Neuronal stem cell (in vitro differentiated cells): ENCODE measurements around the gene TLR9.
A peak's percentile ranks its signal among the peaks of the same experiment; 100 is the strongest.

Experiments used
- DNase-seq: peaks from one replicate; pipeline ENCODE4 v3.0.0-alpha.2; 2013; ENCODE audit warnings: low spot score
- H2AFZ ChIP-seq: one replicate; pipeline ENCODE4 v1.6.1; 2013; ENCODE audit warnings: mild to moderate bottlenecking, low read length, inconsistent platforms
- H2AK5ac ChIP-seq: 2 replicates; pipeline ENCODE4 v1.6.1; 2013; ENCODE audit warnings: low read depth, mild to moderate bottlenecking, inconsistent platforms, low read length, moderate library complexity, mixed read lengths
- H2BK120ac ChIP-seq: 2 replicates; pipeline ENCODE4 v1.6.1; 2013; ENCODE audit warnings: low read depth, mild to moderate bottlenecking, inconsistent platforms, low read length, moderate library complexity, mixed read lengths
- H2BK12ac ChIP-seq: one replicate; pipeline ENCODE4 v1.6.1; 2013; ENCODE audit warnings: low read length, inconsistent platforms
- H2BK15ac ChIP-seq: 2 replicates; pipeline ENCODE4 v1.6.1; 2013; ENCODE audit warnings: mild to moderate bottlenecking, low read length, inconsistent platforms, mixed read lengths
- H2BK5ac ChIP-seq: one replicate; pipeline ENCODE4 v1.6.1; 2013; ENCODE audit warnings: inconsistent platforms, mild to moderate bottlenecking, low read length, moderate library complexity
- H3K14ac ChIP-seq: one replicate; pipeline ENCODE4 v1.6.1; 2013; ENCODE audit warnings: low read length, inconsistent platforms
- H3K18ac ChIP-seq: 2 replicates; pipeline ENCODE4 v1.6.1; 2013; ENCODE audit warnings: low read length, inconsistent platforms
- H3K23ac ChIP-seq: 2 replicates; pipeline ENCODE4 v1.6.1; 2013; ENCODE audit warnings: low read depth, mild to moderate bottlenecking, mixed read lengths, low read length, inconsistent platforms; ENCODE audit not compliant: poor library complexity
- H3K27ac ChIP-seq: replicated peaks from 3 replicates; pipeline ENCODE4 v1.5.1; 2013; ENCODE audit warnings: low read length, inconsistent platforms
- H3K27me3 ChIP-seq, 3 experiments: 2 replicates each; pipeline ENCODE4 v1.6.1; 2013; ENCODE audit warnings: low read length in 3 of 3, mild to moderate bottlenecking in 2 of 3, inconsistent platforms in 1 of 3, low read depth in 1 of 3, mixed read lengths in 1 of 3, moderate library complexity in 1 of 3; ENCODE audit not compliant: control insufficient read depth in 3 of 3, insufficient read depth in 3 of 3
- H3K36me3 ChIP-seq, 2 donors: replicated peaks in 1 of 2; 2 replicates each; pipeline ENCODE4 v1.6.1; 2013; ENCODE audit warnings: low read length in 2 of 2; ENCODE audit not compliant: control insufficient read depth in 2 of 2, insufficient read depth in 2 of 2
- H3K4ac ChIP-seq: 2 replicates; pipeline ENCODE4 v1.6.1; 2013; ENCODE audit warnings: inconsistent platforms, mild to moderate bottlenecking, low read length, moderate library complexity
- H3K4me1 ChIP-seq, 2 donors: 1 replicate in 1 of 2; 2 replicates in 1 of 2; pipeline ENCODE4 v1.6.1; 2013; ENCODE audit warnings: low read length in 2 of 2, low read depth in 1 of 2; ENCODE audit not compliant: control insufficient read depth in 2 of 2, insufficient read depth in 1 of 2
- H3K4me2 ChIP-seq: one replicate; pipeline ENCODE4 v1.6.1; 2013; ENCODE audit warnings: mild to moderate bottlenecking, low read length, inconsistent platforms; ENCODE audit not compliant: insufficient read depth, poor library complexity, severe bottlenecking
- H3K4me3 ChIP-seq, 2 donors: 2 replicates each; pipeline ENCODE4 v1.5.1; 2013; ENCODE audit warnings: low read length in 2 of 2, mild to moderate bottlenecking in 2 of 2, inconsistent platforms in 1 of 2, moderate library complexity in 1 of 2
- H3K79me1 ChIP-seq: one replicate; pipeline ENCODE4 v1.6.1; 2013; ENCODE audit warnings: low read depth, mild to moderate bottlenecking, inconsistent platforms, low read length, moderate library complexity
- H3K9ac ChIP-seq: one replicate; pipeline ENCODE4 v1.6.1; 2013; ENCODE audit warnings: mild to moderate bottlenecking, low read depth, low read length, inconsistent platforms; ENCODE audit not compliant: poor library complexity
- H3K9me3 ChIP-seq, 2 donors: replicated peaks in 1 of 2; 2 replicates each; pipeline versions ENCODE3 to v1.6.1; 2013; ENCODE audit warnings: low read length in 2 of 2, mild to moderate bottlenecking in 2 of 2, inconsistent platforms in 1 of 2, low read depth in 1 of 2, mixed read lengths in 1 of 2, moderate library complexity in 1 of 2; ENCODE audit not compliant: control insufficient read depth in 2 of 2, insufficient read depth in 1 of 2
- H4K8ac ChIP-seq: one replicate; pipeline ENCODE4 v1.6.1; 2013; ENCODE audit warnings: low read depth, mild to moderate bottlenecking, inconsistent platforms, low read length, moderate library complexity
- H4K91ac ChIP-seq: one replicate; pipeline ENCODE4 v1.6.1; 2013; ENCODE audit warnings: low read length, low read depth, mild to moderate bottlenecking, inconsistent platforms; ENCODE audit not compliant: poor library complexity
- WGBS, 2 donors: extraction: QIAGEN DNeasy Blood & Tissue Kit; methylation state at CpG; one replicate each; pipeline ENCODE4 v1.1.7; 2013; ENCODE audit warnings: missing lambda C conversion rate in 2 of 2, mixed read lengths in 1 of 2; ENCODE audit not compliant: insufficient read length in 2 of 2, insufficient replicate concordance in 1 of 2; ENCODE audit errors: extremely low coverage in 2 of 2; 5-methylcytosine and 5-hydroxymethylcytosine counted together

Gene TLR9

DNA sequence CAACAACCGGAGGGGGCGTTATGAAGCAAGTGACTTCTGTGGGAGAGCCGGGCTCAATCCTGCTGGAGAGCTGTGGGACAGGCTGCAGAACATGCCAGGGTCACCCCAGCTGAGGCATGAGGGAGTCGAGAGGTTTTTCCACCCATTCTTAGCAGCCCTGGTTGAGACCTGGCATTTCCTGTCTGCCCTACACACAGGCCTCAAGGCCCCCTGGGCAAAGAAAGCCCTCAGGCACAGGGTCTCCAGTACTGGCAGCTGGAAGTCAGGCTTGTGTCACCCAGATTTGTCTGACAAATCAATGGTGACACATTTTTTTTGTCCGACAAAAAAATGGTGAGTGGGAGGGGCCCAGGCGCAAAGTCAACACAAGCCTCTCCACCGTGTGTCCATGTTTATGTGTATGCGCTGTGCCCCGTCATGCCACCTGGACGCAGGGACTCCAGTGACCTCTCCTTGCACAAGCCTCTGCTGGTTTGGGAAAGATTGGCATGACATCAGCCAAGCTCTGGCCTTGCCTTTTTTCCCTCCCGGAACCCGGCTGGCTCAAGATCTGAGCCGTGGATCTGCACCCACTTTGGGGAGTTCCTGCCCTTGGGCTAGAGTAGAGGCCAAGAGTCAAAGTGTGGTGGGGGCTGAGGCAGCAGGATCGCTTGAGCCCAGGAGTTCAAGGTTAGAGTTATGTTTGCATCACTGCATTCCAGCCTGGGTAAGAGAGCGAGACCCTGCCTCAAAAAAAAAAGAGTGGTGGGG, 48.3 kb downstream of the TLR9 start:
- no peak overlapping the region for H3K27ac ChIP-seq
- no peaks in the 10 kb centered on the region for H3K36me3 ChIP-seq
- H3K4me3 ChIP-seq = no peak overlapping the region
- no CpG with 5 or more reads among the region's 15 CpGs for WGBS, 2 donors
- no peak overlapping the region for H3K18ac ChIP-seq
- no peak overlapping the region for H3K9ac ChIP-seq
- DNase-seq = no peak
- no peak overlapping the region for H3K4me2 ChIP-seq
- no peak overlapping the region for H3K14ac ChIP-seq
- no peaks in the 10 kb centered on the region for H3K79me1 ChIP-seq
- H3K27me3 ChIP-seq = peaks cover 0 to 34% (median 0%) of the 10 kb centered on the region in 3 experiments
- no peak overlapping the region for H2BK15ac ChIP-seq
- H2AK5ac ChIP-seq = no peak overlapping the region
- no peak overlapping the region for H2BK120ac ChIP-seq
- no peak overlapping the region for H2BK12ac ChIP-seq
- H4K91ac ChIP-seq = no peak overlapping the region
- no peak overlapping the region for H3K23ac ChIP-seq
- no peak overlapping the region for H2AFZ ChIP-seq
- peaks cover 0 to 1% of the 10 kb centered on the region in 2 donors for H3K4me1 ChIP-seq
- no peak overlapping the region for H2BK5ac ChIP-seq
- H3K4ac ChIP-seq = no peak overlapping the region
- no peak overlapping the region for H4K8ac ChIP-seq
- no peaks in the 10 kb centered on the region for H3K9me3 ChIP-seq

DNA sequence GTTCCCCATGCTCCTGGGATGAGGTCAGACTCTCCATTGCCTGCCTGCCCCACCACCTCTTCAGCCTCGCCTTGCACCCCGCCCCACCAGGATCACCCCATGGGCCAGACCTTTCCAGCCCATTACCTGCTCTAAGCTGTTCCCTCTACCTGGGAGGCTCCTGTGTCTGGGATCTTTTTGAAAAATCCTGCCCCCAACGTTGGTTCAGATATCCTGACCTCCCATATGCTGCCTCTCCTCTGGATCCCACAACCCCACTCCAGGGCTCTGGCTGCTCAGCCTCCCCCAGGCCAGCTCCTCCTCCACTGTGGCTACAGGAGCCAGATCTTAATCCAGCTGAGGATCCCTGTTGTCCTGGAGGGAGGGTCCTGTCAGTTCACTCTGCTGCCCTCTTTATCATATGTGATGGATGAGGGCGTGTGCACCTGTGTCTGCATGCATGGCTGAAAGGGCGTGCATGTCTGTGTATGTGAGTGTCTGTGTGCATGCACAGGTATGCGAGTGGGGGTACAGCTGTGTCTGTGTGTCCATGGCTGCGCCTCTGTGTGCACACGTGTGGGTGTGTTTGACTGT, 49.2 kb downstream of the TLR9 start:
- Histone ChIP-seq H4K8ac (no peak overlapping the region), H2AK5ac (peak overlapping the region; percentile 49)

DNA sequence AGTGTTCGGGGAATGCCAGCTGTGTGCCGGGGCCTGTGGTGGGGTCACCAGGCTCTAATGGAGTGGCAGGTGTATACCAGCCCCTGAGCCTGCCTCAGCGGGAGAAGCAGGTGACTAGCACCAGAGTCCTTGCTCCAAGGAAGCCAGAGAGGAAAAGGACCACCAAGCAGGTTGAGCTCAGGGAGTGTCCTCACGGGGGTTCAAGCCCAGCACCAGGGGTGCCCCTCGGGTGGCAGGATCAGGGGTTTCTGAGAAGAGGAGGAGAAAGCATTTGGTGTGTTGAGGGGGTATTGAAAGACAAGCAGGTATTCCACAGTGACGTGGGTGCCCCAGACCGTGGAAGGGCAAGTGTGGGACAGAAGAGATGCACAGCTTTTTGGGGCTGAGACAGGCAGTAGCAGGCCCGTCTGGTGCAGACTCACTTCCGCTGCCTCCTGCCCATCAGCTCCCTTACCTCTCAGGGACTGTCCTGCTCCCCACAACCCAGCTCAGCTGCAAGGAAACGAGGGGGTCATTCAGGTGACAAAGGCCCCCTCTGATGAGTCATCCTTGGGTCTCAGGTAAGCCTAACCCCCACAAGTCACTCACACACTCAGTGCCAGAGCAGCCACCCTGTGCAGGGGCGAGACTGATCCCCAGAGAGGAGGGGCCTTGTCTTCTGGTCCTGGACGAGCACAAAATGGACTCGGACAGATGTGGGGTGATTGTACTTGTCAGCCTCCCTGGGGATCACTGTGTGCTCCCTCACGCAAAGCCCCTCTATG, 49.8 kb downstream of the TLR9 start:
- Histone ChIP-seq H4K91ac (no peak overlapping the region), H2BK15ac (no peak overlapping the region), H3K9ac (peak overlapping the region; percentile 39), H2AFZ (no peak overlapping the region), H2BK12ac (no peak overlapping the region), H3K9me3 (no peaks in the 10 kb centered on the region), H3K36me3 (no peaks in the 10 kb centered on the region), H2AK5ac (no peak overlapping the region), H3K27ac (no peak overlapping the region), H3K27me3 (peaks cover 0 to 37% (median 0%) of the 10 kb centered on the region in 3 experiments), H3K4ac (no peak overlapping the region), H3K14ac (no peak overlapping the region), H3K23ac (no peak overlapping the region), H3K79me1 (no peaks in the 10 kb centered on the region), H2BK120ac (no peak overlapping the region), H2BK5ac (no peak overlapping the region), H3K4me1 (peaks cover 0 to 1% of the 10 kb centered on the region in 2 donors), H3K18ac (no peak overlapping the region), H4K8ac (no peak overlapping the region), H3K4me3 (peak overlapping the region in 1 of 2 donors; percentile 6), H3K4me2 (no peak overlapping the region)
- DNase-seq = no peak
- no CpG with 5 or more reads among the region's 14 CpGs for WGBS, 2 donors

More for the DNA sequence above, 49.2 kb downstream of the TLR9 start:
- Histone ChIP-seq H4K91ac (no peak overlapping the region), H3K14ac (peak overlapping the region; percentile 78), H2BK15ac (no peak overlapping the region), H2BK120ac (no peak overlapping the region), H2AFZ (no peak overlapping the region), H3K27ac (no peak overlapping the region), H3K18ac (peak overlapping the region; percentile 61), H3K27me3 (peaks cover 0 to 35% (median 0%) of the 10 kb centered on the region in 3 experiments), H3K4me1 (peaks cover 0 to 1% of the 10 kb centered on the region in 2 donors), H3K4me2 (no peak overlapping the region), H3K9me3 (no peaks in the 10 kb centered on the region), H3K9ac (peak overlapping the region; percentile 61), H3K4ac (no peak overlapping the region), H2BK12ac (peak overlapping the region; percentile 35), H3K79me1 (no peaks in the 10 kb centered on the region), H3K4me3 (no peak overlapping the region), H2BK5ac (no peak overlapping the region), H3K23ac (peak overlapping the region; percentile 83), H3K36me3 (no peaks in the 10 kb centered on the region)
- no peak for DNase-seq
- WGBS, 2 donors = no CpG with 5 or more reads among the region's 8 CpGs

DNA sequence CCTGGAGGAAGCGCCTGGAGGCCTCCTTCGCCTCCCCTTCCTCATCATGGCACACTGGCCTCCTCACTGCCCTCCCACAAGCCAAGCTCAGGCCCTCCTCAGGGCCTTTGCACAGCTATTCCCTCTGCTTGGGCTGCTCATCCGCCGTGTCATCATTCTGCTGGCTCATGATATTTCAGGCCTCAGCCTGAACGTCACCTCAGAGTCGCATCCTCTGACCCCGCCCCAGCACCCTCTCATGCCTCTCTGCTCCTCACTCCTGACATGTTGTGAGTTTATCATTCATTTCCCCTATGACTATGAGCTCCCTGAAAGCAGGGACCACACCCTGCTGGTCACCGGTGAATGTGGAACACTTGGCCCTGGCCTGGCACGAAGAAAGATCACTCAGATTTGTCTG, 50.5 kb downstream of the TLR9 start:
- Histone ChIP-seq H4K91ac (no peak overlapping the region), H3K4ac (no peak overlapping the region), H2AK5ac (no peak overlapping the region), H2BK5ac (no peak overlapping the region), H2AFZ (no peak overlapping the region), H3K79me1 (no peaks in the 10 kb centered on the region), H2BK15ac (no peak overlapping the region), H3K4me3 (no peak overlapping the region), H3K36me3 (no peaks in the 10 kb centered on the region), H3K9me3 (no peaks in the 10 kb centered on the region), H4K8ac (no peak overlapping the region), H2BK120ac (no peak overlapping the region), H3K27ac (no peak overlapping the region), H2BK12ac (no peak overlapping the region), H3K9ac (peak overlapping the region; percentile 1), H3K4me2 (no peak overlapping the region), H3K4me1 (peaks cover 0 to 1% of the 10 kb centered on the region in 2 donors), H3K27me3 (peaks cover 0 to 37% (median 0%) of the 10 kb centered on the region in 3 experiments), H3K23ac (peak overlapping the region; percentile 89), H3K18ac (no peak overlapping the region), H3K14ac (peak overlapping the region; percentile 33)
- WGBS, 2 donors = no CpG with 5 or more reads among the region's 9 CpGs
- no peak for DNase-seq
